K562 (cell line): ENCODE results near the gene PPOX. TPM values are rescaled to one million over a fixed set of nuclear protein-coding genes. Genes with fewer than 3 reads are reported as not detected.
A peak's percentile ranks its signal among the peaks of the same experiment; 100 is the strongest.

Experiments used
- ATAC-seq: fragments of 200-7000 bp; cut with Tn5 transposase; 3 replicates; pipeline ENCODE4 v1.9.1; 2020; ENCODE audit warnings: moderate library complexity
- BruUV-seq: library from RNA; stranded (reverse); fragments of 400-500 nt; replicated peaks from 2 replicates; lab custom pipeline; 2021; lab: Mats Ljungman, UMichigan
- CTCF ChIA-PET: fragments of 300-600 bp; formaldehyde crosslinking; extraction: SDS; loops from one replicate; lab custom pipeline; 2021; ENCODE audit warnings: low intra/inter-chr PET ratio; lab: Yijun Ruan, JAX
- POLR2A ChIA-PET: fragments of 300-600, 350-650 bp; sonication (Branson Sonifier 250); formaldehyde crosslinking; extraction: SDS; loops from one replicate; lab custom pipeline; 2021; ENCODE audit warnings: antibody characterized with exemption, inconsistent platforms; lab: Yijun Ruan, JAX
- DNase-seq, 4 experiments: peaks; one replicate each; pipeline versions ENCODE4 v3.0.0 to v3.0.0-alpha.2; 2011 to 2018; ENCODE audit warnings: low spot score in 3 of 4, mixed read lengths in 3 of 4; ENCODE audit errors: extremely low read depth in 1 of 4
- FAIRE-seq: peaks from 2 replicates; lab custom pipeline; 2011; peaks lifted over from hg19 to GRCh38; lab: Jason Lieb, UNC
- H2AFZ ChIP-seq: 2 replicates; pipeline ENCODE4 v1.6.0; 2011; ENCODE audit warnings: low read depth, low read length, control low read depth, inconsistent platforms
- H3K27ac ChIP-seq: fragments of 200-600 bp; 3 replicates; pipeline ENCODE4 v1.8.0; 2011; ENCODE audit warnings: low read depth, mild to moderate bottlenecking, control low read depth, inconsistent platforms, low read length, moderate library complexity, mixed read lengths; ENCODE audit errors: extremely low read depth
- H3K27me3 ChIP-seq, 2 experiments: fragments of 300-600 bp in 1 of 2; 2 replicates in 1 of 2; 3 replicates in 1 of 2; pipeline versions ENCODE4 v1.6.0 to v1.8.0; 2011; ENCODE audit warnings: inconsistent platforms in 2 of 2, low read length in 2 of 2, mild to moderate bottlenecking in 1 of 2, mixed read lengths in 1 of 2, moderate library complexity in 1 of 2; ENCODE audit not compliant: control insufficient read depth in 2 of 2, insufficient read depth in 2 of 2
- H3K36me3 ChIP-seq: fragments of 300-600 bp; 3 replicates; pipeline ENCODE4 v1.8.0; 2011; ENCODE audit warnings: mild to moderate bottlenecking, low read length, inconsistent platforms; ENCODE audit not compliant: control insufficient read depth, insufficient read depth
- H3K4me1 ChIP-seq, 2 experiments: fragments of 200-600 bp in 1 of 2; replicated peaks in 1 of 2; 2 replicates in 1 of 2; 3 replicates in 1 of 2; pipeline versions ENCODE4 v1.5.1 to v1.8.0; 2011; ENCODE audit warnings: inconsistent platforms in 2 of 2, low read length in 2 of 2, mild to moderate bottlenecking in 1 of 2, mixed read lengths in 1 of 2, moderate library complexity in 1 of 2; ENCODE audit not compliant: control insufficient read depth in 2 of 2, insufficient read depth in 2 of 2
- H3K4me2 ChIP-seq: 2 replicates; pipeline ENCODE4 v1.6.1; 2011; ENCODE audit warnings: low read length, control low read depth, inconsistent platforms, mixed read lengths; ENCODE audit not compliant: insufficient read depth
- H3K4me3 ChIP-seq: fragments of 200-600 bp; sonication (generic), shearing (Covaris generic); 2 replicates; pipeline ENCODE4 v1.5.1; 2016; ENCODE audit warnings: control low read depth, inconsistent platforms
- H3K79me2 ChIP-seq: fragments of 200-600 bp; 3 replicates; pipeline ENCODE4 v1.8.0; 2011; ENCODE audit warnings: low read length, inconsistent platforms; ENCODE audit not compliant: control insufficient read depth, insufficient read depth
- H3K9ac ChIP-seq, 2 experiments: 2 replicates each; pipeline versions ENCODE4 v1.6.0 to v1.6.1; 2011; ENCODE audit warnings: low read depth in 2 of 2, low read length in 2 of 2, control low read depth in 1 of 2, inconsistent platforms in 1 of 2, mild to moderate bottlenecking in 1 of 2, mixed read lengths in 1 of 2; ENCODE audit not compliant: insufficient read depth in 1 of 2
- H3K9me1 ChIP-seq: one replicate; pipeline ENCODE4 v1.6.0; 2011; ENCODE audit warnings: inconsistent platforms, mild to moderate bottlenecking, low read length, moderate library complexity; ENCODE audit not compliant: control insufficient read depth, insufficient read depth
- H3K9me3 ChIP-seq: replicated peaks from 2 replicates; pipeline ENCODE4 v1.5.1; 2011; ENCODE audit warnings: low read depth, low read length, inconsistent platforms; ENCODE audit not compliant: control insufficient read depth, insufficient read depth
- H4K20me1 ChIP-seq: replicated peaks from 2 replicates; pipeline ENCODE4 v1.6.1; 2011; ENCODE audit warnings: low read length, inconsistent platforms, mixed read lengths; ENCODE audit not compliant: control insufficient read depth, insufficient read depth
- CLOCK ChIP-seq: fragments of 250-450 bp; sonication (Bioruptor Pico); IDR thresholded peaks from 2 replicates; pipeline ENCODE4 v1.4.0; 2020; ENCODE audit warnings: mild to moderate bottlenecking, moderate library complexity, borderline replicate concordance
- CREM ChIP-seq: IDR thresholded peaks from 2 replicates; pipeline ENCODE4 v1.6.1; 2014; ENCODE audit warnings: antibody characterized with exemption, low read depth
- EP400 ChIP-seq: fragments of 450-650 bp; IDR thresholded peaks from 2 replicates; pipeline ENCODE4 v1.6.1; 2017; ENCODE audit warnings: antibody characterized with exemption, mild to moderate bottlenecking, moderate library complexity
- FIP1L1 ChIP-seq: fragments of 200-400 bp; formaldehyde crosslinking; IDR thresholded peaks from 2 replicates; pipeline ENCODE4 v1.6.1; 2018; ENCODE audit warnings: mild to moderate bottlenecking, low read depth, low read length; ENCODE audit not compliant: poor library complexity, severe bottlenecking
- FOXK1 ChIP-seq: sonication (generic); formaldehyde crosslinking; IDR thresholded peaks from 2 replicates; pipeline ENCODE4 v1.8.0; 2022; ENCODE audit warnings: missing genetic modification reagents, mild to moderate bottlenecking, borderline replicate concordance
- GTF2E2 ChIP-seq: fragments of 200-800 bp; sonication (Bioruptor generic); IDR thresholded peaks from 2 replicates; pipeline ENCODE4 v1.6.1; 2016; ENCODE audit warnings: missing genetic modification characterization, missing compliant biosample characterization
- KAT7 ChIP-seq: sonication (generic); formaldehyde crosslinking; IDR thresholded peaks from 2 replicates; pipeline ENCODE4 v1.8.0; 2022; ENCODE audit warnings: missing genetic modification reagents, mild to moderate bottlenecking, borderline replicate concordance
- MBD1 ChIP-seq: fragments of 250-450 bp; sonication (Bioruptor Pico); IDR thresholded peaks from 2 replicates; pipeline ENCODE4 v1.8.0; 2022; ENCODE audit warnings: inconsistent platforms
- NCOR1 ChIP-seq: fragments of 450-650 bp; IDR thresholded peaks from 2 replicates; pipeline ENCODE4 v1.6.1; 2016; ENCODE audit warnings: mild to moderate bottlenecking, moderate library complexity
- NFYB ChIP-seq: IDR thresholded peaks from 2 replicates; pipeline ENCODE4 v1.6.1; 2011; ENCODE audit warnings: mild to moderate bottlenecking, moderate library complexity; ENCODE audit not compliant: insufficient read length; ENCODE audit errors: extremely low read depth
- POLR2G ChIP-seq: fragments of 200-400 bp; formaldehyde crosslinking; IDR thresholded peaks from 2 replicates; pipeline ENCODE4 v1.6.1; 2017; ENCODE audit warnings: low read depth, mild to moderate bottlenecking, antibody characterized with exemption, low read length, moderate library complexity
- RCOR1 ChIP-seq, 2 experiments: IDR thresholded peaks; 2 replicates each; pipeline ENCODE4 v1.6.1; 2012; ENCODE audit warnings: low read depth in 2 of 2, low read length in 2 of 2, borderline replicate concordance in 1 of 2, improper control_type of control experiment in 1 of 2
- SIN3A ChIP-seq, 2 experiments: fragments of 150-350 bp in 1 of 2; IDR thresholded peaks; 2 replicates each; pipeline ENCODE4 v1.6.1; 2011 to 2016; ENCODE audit warnings: borderline replicate concordance in 2 of 2, low read depth in 2 of 2, low read length in 2 of 2, mild to moderate bottlenecking in 2 of 2, moderate library complexity in 2 of 2; ENCODE audit not compliant: control insufficient read depth in 1 of 2
- USF2 ChIP-seq: sonication (generic); formaldehyde crosslinking; IDR thresholded peaks from 2 replicates; pipeline ENCODE4 v1.5.0; 2020; ENCODE audit warnings: missing genetic modification reagents
- WGBS: fragments of 100-300 bp; shearing (Covaris generic); methylation state at CpG from one replicate; pipeline ENCODE4 v1.1.6; 2016; ENCODE audit warnings: low coverage, mixed read lengths; ENCODE audit not compliant: insufficient coverage; ENCODE audit errors: missing lambda C conversion rate; 5-methylcytosine and 5-hydroxymethylcytosine counted together
- in situ Hi-C: fragments of 300-500 bp; cut with MboI; formaldehyde crosslinking; loops from 4 replicates; pipeline ENCODE4 v1.15.0; 2018; ENCODE audit warnings: inconsistent platforms, mixed read lengths
- intact Hi-C: fragments of 100-400 bp; cut with micrococcal nuclease; formaldehyde crosslinking; loops from 2 replicates; pipeline ENCODE4 v1.14.2; 2022
- polyA plus RNA-seq, 8 experiments: library from polyadenylated mRNA; depleted of rRNA in 4 of 8; stranded (reverse) in 5 of 8; unstranded in 3 of 8; fragments of >200 nt; fragmentation: Nextera tagmentation in 2 of 8; fragmentation: Illumina TruSeq in 1 of 8; extraction: Ambion mirVana in 2 of 8; extraction: Trizol in 1 of 8; gene quantifications; 2 replicates each; pipeline versions ENCODE4 v1.2.1 to v1.2.3, GENCODE V29; 2011 to 2014; ENCODE audit warnings: inconsistent platforms in 1 of 8, missing spikeins in 1 of 8
- total RNA-seq, 7 experiments: library from RNA; depleted of rRNA in 6 of 7; stranded (reverse); fragments of >200 nt in 6 of 7; fragmentation: Illumina TruSeq in 2 of 7; extraction: Trizol in 2 of 7; gene quantifications; 2 replicates each; pipeline versions ENCODE4 v1.2.1 to v1.2.3, GENCODE V29; 2011 to 2021; ENCODE audit warnings: low replicate concordance in 1 of 7

PPOX gene
- total and polyA plus RNA-seq, 9 of the 15 experiments (the other 6 are each of a cell fraction or from before 2014, with no cell fraction given) = 17.0 to 57.1 (median 38.9) TPM

GRCh38 chr1:161159087-161159912 is 6.9 kb upstream of the PPOX start, which contains the start of gene USP21:
Gene USP21, plus strand, starts transcription at chr1:161159500. Its CDS starts 1,141 bp downstream, at chr1:161160641.
- no peaks in the 10 kb centered on the region for H3K9me1 ChIP-seq
- peaks cover 50 to 62% of the 10 kb centered on the region in 2 experiments for H3K4me1 ChIP-seq
- BruUV-seq = TSS peak; percentile 22
- peaks cover 63% of the 10 kb centered on the region for H3K79me2 ChIP-seq
- peak; percentile 91 for ATAC-seq
- intact Hi-C loops = loop anchor here (2.0 kb wide), 1 partner anchor 18 kb away; the partner anchor contains the start of gene B4GALT3
- ChIA-PET POLR2A (interaction anchor here (0.5 to 2.2 kb wide), 7 partner anchors 9 to 280 kb away, joined by 3 to 6 read pairs (median 4); partner anchors contain the start of genes DEDD and SDHC), CTCF (interaction anchor here (0.6 kb wide), 1 partner anchor 246 kb away, joined by 4 read pairs; no protein-coding TSS in a partner anchor)
- peak; percentile 94 to 96 (median 94) for DNase-seq
- peaks cover 60% of the 10 kb centered on the region for H3K36me3 ChIP-seq
- H3K4me3 ChIP-seq = peak within 1 kb of the TSS; percentile 75
- peak within 1 kb of the TSS; percentile 72 for H3K27ac ChIP-seq
- H3K4me2 ChIP-seq = peak within 1 kb of the TSS; percentile 95
- peak; percentile 80 for FAIRE-seq
- H4K20me1 ChIP-seq = no peaks in the 10 kb centered on the region
- no peaks in the 10 kb centered on the region for H3K27me3 ChIP-seq
- H3K9me3 ChIP-seq = no peaks in the 10 kb centered on the region
- in situ Hi-C loops = no loop called here
- H3K9ac ChIP-seq = peak within 1 kb of the TSS; percentile 77 to 98
- 2% methylated on average over 40 of the region's 60 CpGs for WGBS
- H2AFZ ChIP-seq = peak within 1 kb of the TSS; percentile 92
- TF ChIP-seq POLR2G = peak; percentile 85
- peak; percentile 43; the same call in 1 of the 2 replicates for TF ChIP-seq FOXK1 (CRISPR knock-in tag)
- TF ChIP-seq USF2 (CRISPR knock-in tag) = no peak
- peak in 1 of 2 experiments; percentile 51; a peak in 2 of 4 replicates for TF ChIP-seq SIN3A (IDR thresholded peaks at IDR 0.05; ENCODE audit: borderline replicate concordance in 2 of 2, control insufficient read depth in 1 of 2, low read depth in 2 of 2, low read length in 2 of 2)
- peak; percentile 29; the same call in 1 of the 2 replicates for TF ChIP-seq GTF2E2 (tag)
- TF ChIP-seq RCOR1 (IDR thresholded peaks at IDR 0.05; ENCODE audit: borderline replicate concordance in 1 of 2, low read depth in 2 of 2, low read length in 2 of 2) = peak in 1 of 2 experiments; percentile 3; a peak in 1 of 4 replicates
- peak; percentile 63; the same call in 1 of the 2 replicates for TF ChIP-seq EP400
- peak; percentile 35; the same call in 1 of the 2 replicates for TF ChIP-seq CREM
- no peak for TF ChIP-seq NCOR1
- peak; percentile 45 for TF ChIP-seq FIP1L1
- peak; percentile 85 for TF ChIP-seq KAT7
- peak; percentile 85 for TF ChIP-seq NFYB
- no peak for TF ChIP-seq CLOCK (CRISPR knock-in tag)
- no peak for TF ChIP-seq MBD1 (CRISPR knock-in tag)
